ENCODE measurements around the gene CDK17.
"Not testable (repeated sequence)": the region's sequence is repeated elsewhere in the genome, so short reads cannot be mapped to it uniquely, and the experiment has no call there.

CDK17 gene

DNA sequence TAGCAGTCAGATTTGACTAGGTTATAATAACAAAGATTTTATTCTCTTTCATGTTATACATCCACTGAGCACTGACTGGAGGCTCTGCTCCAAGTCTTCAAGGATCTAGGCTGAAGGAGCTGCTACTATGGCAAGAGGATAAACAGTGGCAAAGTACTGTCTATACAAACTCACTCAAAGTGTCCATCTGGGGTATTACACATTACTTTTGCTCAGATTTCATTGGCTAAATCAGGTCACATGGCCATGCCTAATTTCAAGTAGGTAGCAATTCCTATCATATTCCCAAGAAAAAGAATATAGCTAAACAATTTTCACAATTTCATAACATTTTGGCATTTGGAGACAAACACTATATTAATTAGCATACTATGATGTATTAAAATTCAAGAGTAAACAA is 40.9 kb downstream of the CDK17 start:
- DNase-seq = no peak

DNA sequence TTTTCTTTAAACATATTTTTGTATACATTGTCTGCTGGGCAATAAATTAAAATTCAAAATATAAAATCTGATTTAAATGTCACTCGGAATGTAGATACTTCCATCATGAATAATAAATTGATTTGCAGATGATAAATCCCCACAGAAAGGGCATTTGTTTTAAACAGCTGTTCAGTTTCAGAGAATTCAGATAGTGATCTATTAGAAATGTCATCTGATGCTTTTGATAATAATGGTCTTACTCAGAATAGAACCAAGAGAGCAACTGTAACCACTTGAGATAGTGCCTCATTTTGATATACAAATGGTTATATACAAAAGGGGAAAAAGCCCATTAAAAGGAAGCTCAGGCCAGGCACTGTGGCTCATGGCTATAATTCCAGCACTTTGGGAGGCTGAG is 43.4 kb downstream of the CDK17 start:
- DNase-seq = no peak

DNA sequence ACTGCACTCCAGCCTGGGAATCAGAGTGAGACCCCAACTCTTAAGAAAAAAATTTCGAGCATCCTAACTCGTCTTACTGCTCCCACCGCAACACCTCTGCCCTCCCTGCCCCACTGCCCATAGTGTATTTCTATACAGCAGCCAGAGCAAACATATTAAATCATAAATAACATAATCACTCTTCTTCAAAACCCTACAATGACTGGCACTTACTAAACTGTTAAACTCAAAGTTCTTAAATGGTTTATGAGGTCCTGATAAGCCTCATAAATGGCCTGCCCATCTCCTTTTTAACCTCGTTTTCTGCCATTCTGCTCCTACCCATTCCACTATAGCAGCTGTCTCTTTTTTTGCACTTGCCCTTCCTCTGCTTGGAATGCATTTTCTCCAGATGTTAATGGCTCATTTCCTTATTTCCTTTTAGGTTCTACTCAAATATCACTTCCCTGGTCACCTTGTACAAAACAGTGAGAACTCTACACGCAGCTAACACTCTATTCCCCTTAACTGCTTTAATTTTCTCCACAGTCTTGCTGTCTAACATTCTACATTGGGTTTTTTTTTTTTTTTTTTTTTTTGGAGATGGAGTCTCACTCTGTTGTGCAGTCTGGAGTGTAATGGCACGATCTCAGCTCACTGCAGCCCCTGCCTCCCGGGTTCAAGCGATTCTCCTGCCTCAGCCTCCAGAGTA is 45.2 kb downstream of the CDK17 start:
- DNase-seq = no peak

DNA sequence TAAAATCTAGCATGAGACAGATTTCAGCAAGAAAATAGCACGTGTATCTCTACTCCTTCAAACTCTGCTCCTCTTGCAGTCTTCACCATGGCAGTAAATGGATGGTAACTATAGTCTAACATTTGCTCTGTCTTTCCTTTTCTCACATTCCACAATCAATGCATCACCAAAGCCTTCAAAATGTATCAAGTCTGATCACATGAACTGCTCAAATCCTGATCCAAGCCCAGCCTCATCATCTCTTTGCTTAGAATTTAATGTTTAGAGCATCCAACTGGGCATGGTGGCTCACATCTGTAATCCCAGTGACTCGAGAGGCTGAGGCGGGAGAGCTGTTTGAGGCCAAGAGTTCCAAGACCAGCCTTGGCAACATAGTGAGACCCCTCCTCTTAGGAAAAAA is 45.9 kb downstream of the CDK17 start:
- DNase-seq = no peak

DNA sequence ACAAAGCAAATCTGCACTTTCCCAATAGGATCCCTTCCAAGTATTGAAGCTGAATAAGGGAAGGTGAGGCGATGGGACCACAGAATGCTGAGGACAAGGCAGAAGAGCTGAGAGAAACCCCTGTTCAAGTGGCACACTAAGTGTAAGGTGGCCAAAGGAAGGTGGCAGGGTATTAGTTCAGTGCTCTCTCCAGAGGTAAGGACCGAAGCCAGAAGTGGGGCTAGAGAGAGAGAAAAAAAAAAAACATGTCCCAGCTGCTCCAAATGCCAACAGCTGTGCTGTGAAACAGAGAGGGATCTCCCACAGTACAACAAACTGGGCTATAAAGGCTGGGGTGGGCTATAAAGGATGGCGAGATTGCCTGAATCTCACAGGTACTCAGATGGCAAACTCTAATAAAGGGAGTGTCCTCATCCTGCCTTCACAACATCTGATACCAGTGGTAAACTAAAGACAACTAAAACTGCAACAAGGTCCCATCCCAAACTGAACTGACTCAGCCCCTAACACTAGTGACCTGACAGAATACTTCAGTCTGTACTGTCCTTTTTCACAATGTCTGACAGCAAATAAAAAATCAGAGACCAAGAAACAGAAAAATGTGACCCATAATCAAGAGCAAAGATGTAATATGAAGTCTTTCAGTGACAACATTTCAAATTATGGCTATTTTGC is 47.9 kb downstream of the CDK17 start:
- peak in 3 of 56 donors; percentile 3 to 32 (median 18) for DNase-seq

DNA sequence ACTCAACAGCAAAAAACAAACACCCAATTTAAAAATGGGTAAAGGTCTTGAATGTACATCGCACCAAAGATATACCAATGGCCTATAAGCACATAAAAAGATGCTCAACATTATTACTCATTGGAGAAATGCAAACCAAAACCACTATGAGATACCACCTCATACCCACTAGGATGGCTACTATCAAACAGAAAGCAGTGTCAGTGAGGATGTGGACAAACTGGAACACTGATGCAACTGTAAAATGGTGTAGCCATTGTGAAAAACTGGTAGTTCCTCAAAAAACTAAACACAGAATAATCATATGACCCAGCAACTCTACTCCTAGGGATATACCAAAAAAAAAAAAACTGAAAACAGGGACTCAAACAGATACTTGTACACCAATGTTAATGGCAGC is 49.3 kb downstream of the CDK17 start:
- DNase-seq = no peak

DNA sequence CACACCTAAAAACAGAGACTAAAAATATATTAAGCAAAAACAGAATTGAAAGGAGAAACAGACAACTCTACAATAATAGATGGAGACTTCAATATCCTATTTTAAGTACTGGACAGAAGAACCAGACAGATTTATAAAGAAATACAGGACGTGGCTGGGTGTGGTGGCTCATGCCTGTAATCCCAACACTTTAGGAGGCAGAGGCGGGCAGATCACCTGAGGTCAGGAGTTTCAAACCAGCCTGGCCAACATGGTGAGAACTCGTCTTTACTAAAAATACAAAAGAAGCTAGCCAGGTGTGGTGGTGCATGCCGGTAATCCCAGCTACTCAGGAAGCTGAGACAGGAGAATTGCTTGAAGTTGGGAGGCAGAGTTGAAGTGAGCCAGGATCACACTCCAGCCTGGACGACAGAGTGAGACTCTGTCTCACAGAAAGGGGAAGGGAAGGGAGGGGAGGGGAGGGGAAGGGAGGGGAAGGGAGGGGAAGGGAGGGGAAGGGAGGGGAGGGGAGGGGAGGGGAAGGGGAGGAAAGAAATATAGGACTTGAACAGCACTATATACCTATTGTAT is 53.0 kb downstream of the CDK17 start:
- no peak for DNase-seq

DNA sequence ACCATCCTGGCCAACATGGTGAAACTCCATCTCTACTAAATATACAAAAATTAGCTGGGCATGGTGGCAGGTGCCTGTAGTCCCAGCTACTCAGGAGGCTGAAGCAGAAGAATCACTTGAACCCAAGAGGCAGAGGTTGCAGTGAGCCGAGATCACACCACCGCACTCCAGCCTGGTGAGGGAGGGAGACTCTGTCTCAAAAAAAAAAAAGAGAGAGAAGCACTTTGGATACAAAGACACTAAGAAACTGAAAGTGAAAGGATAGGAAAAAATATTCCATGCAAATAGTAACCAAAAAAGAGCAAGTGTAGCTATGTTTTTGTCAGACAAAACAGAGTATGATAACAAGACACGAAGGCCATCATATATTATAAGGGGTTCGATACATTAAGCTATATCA is 53.5 kb downstream of the CDK17 start:
- not testable (repeated sequence) for DNase-seq

DNA sequence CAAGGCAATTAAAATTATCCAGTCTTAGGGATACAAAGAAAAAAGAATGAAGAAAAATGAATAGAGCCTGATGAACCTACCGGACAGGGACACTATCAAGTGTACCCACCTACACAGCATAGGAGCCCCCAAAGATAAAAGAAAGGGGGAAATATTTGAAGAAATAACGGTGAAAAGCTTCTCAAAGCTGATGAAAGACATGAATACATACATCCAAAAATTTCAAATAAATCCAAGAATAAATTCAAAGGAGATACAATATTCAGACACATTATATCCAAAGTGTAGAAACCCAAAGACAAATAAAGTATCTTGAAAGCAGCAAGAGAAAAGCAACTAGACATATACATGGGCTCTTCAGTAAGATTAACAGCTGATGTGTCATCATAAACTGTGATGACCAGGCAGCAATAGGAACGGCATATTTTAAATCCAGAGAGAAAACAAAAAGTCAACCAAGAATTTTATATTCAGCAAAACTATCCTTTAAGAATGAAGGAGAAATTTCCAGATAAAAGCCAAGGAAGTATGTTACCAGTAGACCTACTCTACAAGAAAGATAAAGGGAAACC is 56.0 kb downstream of the CDK17 start:
- DNase-seq = no peak

DNA sequence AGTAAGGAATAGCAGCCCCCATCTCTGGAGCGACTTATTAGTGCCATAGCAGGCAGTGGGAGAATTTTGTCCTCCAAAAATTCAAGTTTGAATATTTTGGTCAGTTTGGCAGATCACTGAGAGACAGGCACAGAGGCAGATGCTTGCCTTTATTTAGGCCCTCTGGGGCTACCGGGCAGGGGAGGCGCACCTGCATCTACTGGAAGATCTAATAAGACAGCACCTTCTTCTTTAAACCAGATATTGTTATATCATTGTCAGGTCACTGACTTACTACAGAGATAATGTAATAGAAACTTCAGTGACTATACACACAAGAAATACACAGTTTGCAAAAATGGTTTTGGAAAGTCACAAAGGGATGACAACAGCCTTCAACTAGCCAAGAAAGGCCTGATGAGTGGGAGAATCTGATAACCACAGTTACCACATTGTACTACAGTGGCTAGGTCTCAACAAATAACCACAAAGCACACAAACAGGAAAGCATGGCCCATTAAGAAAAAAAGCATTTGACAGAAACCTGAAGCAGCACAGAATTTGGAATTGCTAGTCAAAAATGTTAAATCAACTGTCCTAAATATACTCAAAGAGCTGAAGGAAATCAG is 56.8 kb downstream of the CDK17 start:
- no peak for DNase-seq

DNA sequence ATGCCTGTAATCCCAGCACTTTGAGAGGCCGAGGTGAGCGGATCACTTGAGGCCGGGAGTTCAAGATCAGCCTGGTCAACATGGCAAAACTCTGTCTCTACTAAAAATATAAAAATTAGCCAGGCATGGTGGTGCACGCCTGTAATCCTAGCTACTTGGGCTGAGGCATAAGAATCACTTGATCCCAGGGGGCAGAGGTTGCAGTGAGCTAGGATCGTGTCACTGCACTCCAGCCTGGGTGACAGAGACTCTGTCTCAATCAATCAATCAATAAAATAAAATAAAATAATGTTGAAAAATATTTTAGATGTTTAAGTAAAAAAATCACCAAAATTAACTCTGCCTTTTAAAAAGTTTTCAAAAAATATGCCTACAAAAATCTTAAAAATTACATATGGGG is 60.6 kb downstream of the CDK17 start:
- DNase-seq = not testable (repeated sequence)

DNA sequence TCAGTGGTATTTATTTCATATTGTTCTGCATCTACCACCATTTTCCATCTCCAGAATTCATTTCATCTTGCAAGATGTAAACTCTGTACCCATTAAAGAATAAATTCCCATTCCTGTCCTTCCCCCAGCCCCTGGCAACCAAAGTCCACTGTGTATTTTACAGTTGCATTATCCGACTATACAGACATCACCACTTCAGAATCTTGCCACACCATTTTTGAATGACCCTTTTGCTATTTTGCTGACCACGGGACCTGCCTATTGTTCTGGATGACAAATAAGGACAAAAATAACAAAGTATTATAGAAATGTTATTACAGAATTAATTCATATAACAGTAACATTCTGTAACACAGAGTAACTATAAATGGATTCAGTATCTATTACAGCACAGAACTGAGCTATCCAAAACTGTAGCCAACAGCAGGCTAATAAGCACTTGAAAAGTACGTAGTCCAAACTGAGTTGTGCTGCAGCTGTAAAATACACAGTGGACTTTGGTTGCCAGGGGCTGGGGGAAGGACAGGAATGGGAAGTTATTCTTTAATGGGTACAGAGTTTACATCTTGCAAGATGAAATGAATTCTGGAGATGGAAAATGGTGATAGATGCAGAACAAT is 61.3 kb downstream of the CDK17 start:
- no peak for DNase-seq

DNA sequence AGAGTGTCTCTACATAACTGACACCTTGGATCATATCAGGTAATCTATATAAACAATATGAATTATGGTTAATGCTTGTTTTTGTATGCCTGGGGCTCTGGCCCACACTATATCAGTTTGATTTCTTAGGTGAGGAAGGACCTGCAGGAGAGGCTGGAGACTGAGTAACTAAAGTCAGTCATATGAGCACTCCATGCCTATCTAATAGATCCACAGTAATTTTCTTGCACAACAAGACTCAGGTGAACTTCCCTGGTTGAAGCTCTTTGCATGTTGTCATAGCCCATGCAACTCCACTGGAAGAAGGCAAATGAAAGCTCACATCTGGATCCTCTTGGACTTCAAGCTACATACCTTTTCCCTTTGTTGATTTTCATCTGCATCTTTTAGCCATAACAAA is 62.3 kb downstream of the CDK17 start:
- DNase-seq = no peak

DNA sequence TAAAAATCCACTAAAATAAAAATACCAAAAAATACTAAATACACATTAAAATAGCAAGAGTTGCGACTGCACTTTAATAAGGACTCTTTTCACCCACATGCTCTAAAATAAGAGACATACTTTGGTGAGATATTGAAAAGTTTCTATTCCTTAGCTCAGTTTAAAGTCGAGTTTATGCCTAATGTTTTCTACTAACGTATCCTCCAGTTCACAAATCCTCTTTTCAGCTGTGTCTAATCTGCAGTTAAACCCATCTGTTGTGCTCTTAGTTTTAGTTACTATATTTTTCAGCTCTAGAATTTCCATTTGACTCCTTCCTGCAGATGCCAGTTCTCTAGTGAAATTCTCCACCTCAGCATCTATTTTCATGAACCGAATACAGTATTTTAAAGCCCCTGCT is 63.8 kb downstream of the CDK17 start:
- no peak for DNase-seq

DNA sequence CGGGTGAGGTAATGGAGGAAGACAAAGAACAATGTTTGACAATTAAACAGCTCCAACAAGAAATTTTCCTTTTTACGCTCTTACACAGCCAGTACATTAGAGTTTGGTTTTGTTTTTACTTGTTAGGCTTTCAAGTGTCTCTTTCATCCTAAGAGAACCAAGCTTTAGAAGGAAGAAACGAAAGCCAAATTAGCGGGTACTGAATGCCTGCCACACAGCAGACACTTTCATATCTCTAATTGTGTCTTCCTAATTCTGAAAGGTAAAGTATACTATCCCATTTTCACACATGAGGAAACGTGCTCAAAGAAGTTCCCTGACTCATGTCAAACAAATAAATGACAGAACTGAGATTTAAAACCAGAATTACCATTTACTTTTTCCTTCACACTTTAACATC is 65.0 kb downstream of the CDK17 start:
- no peak for DNase-seq

DNA sequence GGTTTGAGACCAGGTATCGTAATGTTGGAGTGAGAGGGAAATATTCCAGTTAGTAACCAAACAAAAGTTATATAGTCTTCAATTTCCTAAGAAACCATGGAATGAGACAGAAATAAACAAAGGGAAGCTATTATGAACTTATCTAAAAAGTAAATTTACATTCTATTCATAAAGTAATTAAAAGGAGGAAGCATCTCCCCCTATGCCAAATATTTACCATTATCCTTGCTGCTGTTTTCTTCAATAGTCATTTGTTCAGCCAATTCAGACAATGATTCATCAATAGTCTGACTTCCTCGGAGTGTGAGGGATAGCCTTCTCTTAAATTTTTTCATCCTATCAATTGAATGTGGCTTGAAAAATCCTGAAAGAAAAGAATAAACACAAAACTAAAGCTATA is 65.7 kb downstream of the CDK17 start:
- DNase-seq = no peak

DNA sequence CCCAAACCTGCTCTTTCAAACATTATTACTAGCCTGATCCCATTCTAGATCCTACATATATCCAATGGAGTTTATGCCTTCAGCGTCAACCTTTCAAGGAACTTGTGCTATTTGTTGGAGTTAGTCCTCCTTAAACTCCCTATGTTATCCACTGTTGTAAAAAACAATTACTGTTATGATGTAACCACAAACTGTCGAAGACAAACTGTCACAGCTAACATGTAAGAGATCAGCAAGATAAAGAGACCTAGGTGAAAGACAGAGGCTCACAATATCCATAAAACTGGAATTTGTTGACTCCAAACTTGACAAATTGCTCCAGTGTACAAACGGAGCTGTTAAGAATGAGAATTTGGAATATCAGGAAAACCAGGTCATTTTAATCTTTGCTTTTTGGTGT is 70.7 kb downstream of the CDK17 start:
- no peak for DNase-seq

DNA sequence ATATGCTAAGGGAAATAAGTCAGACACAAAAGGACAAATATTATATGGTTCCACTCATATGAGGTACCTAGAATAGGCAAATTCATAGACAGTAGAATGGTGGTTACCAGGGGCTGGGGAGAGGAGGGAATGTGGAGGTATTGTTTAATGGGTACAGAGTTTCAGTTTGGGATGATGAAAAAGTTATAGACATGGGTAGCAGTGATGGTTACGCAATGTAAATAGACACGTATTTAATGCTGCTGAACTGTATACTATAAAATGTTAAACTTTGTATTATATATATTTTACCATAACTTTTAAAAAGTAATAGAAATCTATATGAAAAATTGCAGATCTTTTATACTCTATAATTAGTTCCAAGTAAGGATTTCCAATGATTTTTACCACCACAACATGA is 71.2 kb downstream of the CDK17 start:
- DNase-seq = no peak

DNA sequence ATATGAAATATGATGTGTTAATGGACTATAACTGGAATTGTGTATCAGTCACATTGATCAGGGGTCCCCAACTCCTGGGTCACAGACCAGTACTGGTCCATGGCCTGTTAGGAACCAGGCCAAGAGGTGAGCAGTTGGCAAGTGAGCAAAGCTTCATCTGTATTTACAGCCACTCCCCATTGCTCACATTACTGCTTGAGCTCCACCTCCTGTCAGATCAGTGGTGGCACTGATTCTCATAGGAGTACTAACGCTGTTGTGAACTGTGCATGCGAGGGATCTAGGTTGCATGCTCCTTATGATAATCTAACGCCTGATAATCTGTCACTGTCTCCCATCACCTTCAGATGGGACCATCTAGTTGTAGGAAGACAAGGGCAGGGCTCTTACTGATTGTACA is 72.3 kb downstream of the CDK17 start:
- DNase-seq = no peak

DNA sequence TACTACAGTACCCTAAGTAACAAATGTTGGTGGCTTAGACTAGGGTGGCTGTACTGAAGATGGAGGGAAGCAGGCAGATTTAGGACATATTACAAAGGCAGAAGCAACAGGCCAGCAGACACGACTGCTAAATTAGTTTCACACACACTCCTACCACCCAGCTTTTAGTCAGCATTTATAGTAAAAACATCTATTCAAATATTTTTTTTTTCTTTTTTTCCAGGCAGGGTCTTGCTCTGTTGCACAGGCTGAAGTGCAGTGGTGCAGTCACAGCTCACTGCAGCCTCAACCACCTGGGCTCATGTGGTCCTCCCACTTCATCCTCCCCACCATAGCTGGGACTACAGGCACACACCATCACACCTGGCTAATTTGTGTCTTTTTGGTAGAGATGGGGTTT is 72.9 kb downstream of the CDK17 start:
- no peak for DNase-seq

DNA sequence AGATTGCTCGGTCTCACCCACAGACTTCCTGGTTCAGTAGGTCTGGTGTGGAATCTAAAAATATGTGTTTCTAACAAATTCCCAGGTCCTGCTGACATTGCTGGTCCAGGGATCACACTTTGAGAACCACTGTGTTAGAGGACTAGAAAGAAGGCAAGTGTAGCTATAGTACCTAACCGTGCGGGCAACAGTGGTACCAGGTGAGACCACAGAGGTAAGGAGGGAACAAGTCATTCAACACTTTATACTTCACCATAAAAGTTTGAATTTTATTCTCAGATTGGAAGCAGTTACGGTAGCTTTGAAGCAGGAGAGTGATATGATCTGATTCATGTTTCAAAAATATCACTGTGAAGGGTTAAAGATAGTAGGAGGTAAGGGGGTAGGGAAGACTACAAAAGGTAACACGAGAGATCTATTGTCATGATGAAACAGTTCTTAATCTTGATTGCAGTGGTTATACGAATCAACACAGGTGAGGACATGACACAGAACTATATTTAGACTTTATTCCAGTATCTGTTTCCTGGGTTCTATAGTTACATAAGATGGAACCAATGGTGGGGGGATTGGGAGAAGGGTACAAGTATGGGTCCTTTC is 73.5 kb downstream of the CDK17 start:
- DNase-seq = no peak
